Body of pancreas (tissue), 4 donors: Measurements from ENCODE around the gene PDE3A. TPM values are rescaled to one million over a fixed set of nuclear protein-coding genes. Genes with fewer than 3 reads are reported as not detected.

Experiments used
- ATAC-seq: fragments of 150-250 bp; one replicate; pipeline ENCODE4 v1.9.1; 2016
- DNase-seq, 4 donors: peaks; one replicate each; pipeline ENCODE4 v3.0.0-alpha.2; 2019
- H3K27ac ChIP-seq, 4 donors: fragments of 200-600 bp; sonication (generic); 1 replicate in 3 of 4; 2 replicates in 1 of 4; pipeline versions ENCODE4 v1.5.1 to v1.6.1; 2016 to 2019; ENCODE audit warnings: mild to moderate bottlenecking in 1 of 4, mixed read lengths in 1 of 4, moderate library complexity in 1 of 4
- H3K27me3 ChIP-seq, 2 donors: fragments of 200-600 bp; sonication (generic); one replicate each; pipeline ENCODE4 v1.6.0; 2016; ENCODE audit warnings: mild to moderate bottlenecking in 1 of 2
- H3K36me3 ChIP-seq, 2 donors: fragments of 200-600 bp; sonication (generic); replicated peaks in 1 of 2; 2 replicates each; pipeline ENCODE4 v1.5.1; 2016; ENCODE audit warnings: low read depth in 2 of 2; ENCODE audit not compliant: insufficient read depth in 1 of 2
- H3K4me1 ChIP-seq: fragments of 200-600 bp; sonication (generic); one replicate; pipeline ENCODE4 v1.6.0; 2016
- H3K4me3 ChIP-seq, 2 donors: fragments of 200-600 bp; sonication (generic); 1 replicate in 1 of 2; 2 replicates in 1 of 2; pipeline ENCODE4 v1.5.1; 2016 to 2019
- H3K9me3 ChIP-seq, 3 donors: fragments of 200-600 bp; sonication (generic); 1 replicate in 2 of 3; 2 replicates in 1 of 3; pipeline ENCODE4 v1.5.1; 2016
- POLR2A ChIP-seq, 3 donors: fragments of 450-650 bp; IDR thresholded peaks; one replicate each; pipeline ENCODE4 v1.6.1; 2016; ENCODE audit warnings: antibody characterized with exemption in 3 of 3, mild to moderate bottlenecking in 2 of 3
- WGBS, 2 donors: methylation state at CpG; one replicate each; pipeline ENCODE4 v1.1.5; 2017; 5-methylcytosine and 5-hydroxymethylcytosine counted together
- intact Hi-C: fragments of 100-400 bp; cut with DNase I; formaldehyde crosslinking; loops from one replicate; pipeline ENCODE4 v1.15.1; 2023
- total RNA-seq, 2 donors: library from RNA; depleted of rRNA; stranded (reverse); fragments of >200 nt; gene quantifications; one replicate each; pipeline ENCODE4 v1.1.0, GENCODE V29; 2016
- TF ChIP-seq, protein P1 (sequence below), 7 experiments: fragments of 450-650 bp in 4 of 7; fragments of 200-600 bp in 3 of 7; sonication (generic) in 3 of 7; IDR thresholded peaks; one replicate each; pipeline ENCODE4 v1.5.1; 2016 to 2019; ENCODE audit warnings: antibody characterized with exemption in 7 of 7

PDE3A gene
- total RNA-seq, 2 donors from 2014 or later, result 20.5 to 28.3 TPM

DNA sequence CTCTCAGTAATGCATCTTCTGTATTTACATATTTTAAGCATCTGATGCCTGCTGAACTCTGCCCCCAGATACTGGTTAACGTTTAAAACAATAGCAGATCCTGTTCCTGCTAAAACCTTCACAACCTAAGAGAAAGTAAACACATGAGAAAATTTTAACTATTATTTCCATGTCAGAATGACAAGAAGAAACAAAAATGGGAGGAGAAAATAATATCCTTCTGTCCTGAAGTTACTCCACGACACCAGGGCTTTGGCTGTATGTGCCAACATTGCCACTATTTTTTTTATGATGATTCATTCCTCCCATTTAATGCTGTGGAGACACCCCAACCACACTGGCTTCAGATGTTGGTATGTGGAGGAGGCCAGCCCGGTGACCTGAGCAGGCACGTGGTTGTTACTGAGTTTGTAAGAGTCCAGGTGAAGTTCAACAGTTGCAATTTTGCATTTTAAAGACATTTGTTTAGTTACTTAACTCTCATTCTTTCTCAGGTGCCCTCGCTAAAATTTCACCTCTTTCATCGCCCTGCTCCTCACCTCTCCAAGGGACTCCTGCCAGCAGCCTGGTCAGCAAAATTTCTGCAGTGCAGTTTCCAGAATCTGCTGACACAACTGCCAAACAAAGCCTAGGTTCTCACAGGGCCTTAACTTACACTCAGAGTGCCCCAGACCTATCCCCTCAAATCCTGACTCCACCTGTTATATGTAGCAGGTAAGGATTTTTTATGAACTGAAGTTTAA lies 261.2 kb downstream of the PDE3A start:
- H3K27ac ChIP-seq, result peak overlapping the region in 3 of 4 donors; percentile 40 to 43 (median 42)
- no peak for TF ChIP-seq POLR2A (IDR thresholded peaks at IDR 0.05)
- TF ChIP-seq, protein P1, sequence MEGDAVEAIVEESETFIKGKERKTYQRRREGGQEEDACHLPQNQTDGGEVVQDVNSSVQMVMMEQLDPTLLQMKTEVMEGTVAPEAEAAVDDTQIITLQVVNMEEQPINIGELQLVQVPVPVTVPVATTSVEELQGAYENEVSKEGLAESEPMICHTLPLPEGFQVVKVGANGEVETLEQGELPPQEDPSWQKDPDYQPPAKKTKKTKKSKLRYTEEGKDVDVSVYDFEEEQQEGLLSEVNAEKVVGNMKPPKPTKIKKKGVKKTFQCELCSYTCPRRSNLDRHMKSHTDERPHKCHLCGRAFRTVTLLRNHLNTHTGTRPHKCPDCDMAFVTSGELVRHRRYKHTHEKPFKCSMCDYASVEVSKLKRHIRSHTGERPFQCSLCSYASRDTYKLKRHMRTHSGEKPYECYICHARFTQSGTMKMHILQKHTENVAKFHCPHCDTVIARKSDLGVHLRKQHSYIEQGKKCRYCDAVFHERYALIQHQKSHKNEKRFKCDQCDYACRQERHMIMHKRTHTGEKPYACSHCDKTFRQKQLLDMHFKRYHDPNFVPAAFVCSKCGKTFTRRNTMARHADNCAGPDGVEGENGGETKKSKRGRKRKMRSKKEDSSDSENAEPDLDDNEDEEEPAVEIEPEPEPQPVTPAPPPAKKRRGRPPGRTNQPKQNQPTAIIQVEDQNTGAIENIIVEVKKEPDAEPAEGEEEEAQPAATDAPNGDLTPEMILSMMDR (IDR thresholded peaks at IDR 0.05), result no peak
- intact Hi-C loops, result no loop called here
- no peak overlapping the region for H3K4me3 ChIP-seq
- H3K4me1 ChIP-seq, result peaks cover 19% of the 10 kb centered on the region
- no peaks in the 10 kb centered on the region for H3K36me3 ChIP-seq
- H3K9me3 ChIP-seq, result no peaks in the 10 kb centered on the region
- peak; percentile 72 for ATAC-seq
- 29 to 30% methylated on average over 6 of the region's 6 CpGs for WGBS, 2 donors
- no peaks in the 10 kb centered on the region for H3K27me3 ChIP-seq
- DNase-seq, result peak in 3 of 4 donors; percentile 34 to 44 (median 43)

DNA sequence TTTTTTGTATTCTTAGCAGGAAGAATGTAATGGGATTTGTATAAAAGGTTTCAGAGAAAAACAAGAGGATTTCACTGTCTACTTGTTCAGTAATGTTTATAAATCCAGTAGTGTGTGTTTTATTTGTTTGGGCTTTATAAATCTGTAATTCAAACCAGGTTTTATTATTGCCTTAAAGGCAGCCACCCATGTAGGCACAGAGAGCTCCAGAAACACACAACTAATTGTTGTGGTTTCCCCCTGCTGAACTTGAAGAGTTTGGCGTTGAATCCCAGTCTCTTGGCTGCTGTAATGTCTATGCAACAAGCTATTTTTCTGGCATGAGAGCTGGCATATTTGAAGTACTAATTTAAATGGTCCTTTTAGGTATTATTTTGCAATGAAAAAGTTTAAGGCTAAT lies 263.4 kb downstream of the PDE3A start:
- Histone ChIP-seq H3K4me3 (no peak overlapping the region), H3K36me3 (no peaks in the 10 kb centered on the region), H3K4me1 (peaks cover 19% of the 10 kb centered on the region), H3K9me3 (no peaks in the 10 kb centered on the region), H3K27ac (no peak overlapping the region), H3K27me3 (no peaks in the 10 kb centered on the region)
- no peak for DNase-seq
- no peak for TF ChIP-seq POLR2A (IDR thresholded peaks at IDR 0.05)
- TF ChIP-seq, protein P1 (IDR thresholded peaks at IDR 0.05), result no peak
- no peak for ATAC-seq
- intact Hi-C loops, result no loop called here
- WGBS, 2 donors, result 74 to 78% methylated on average over 1 of the region's 1 CpG

DNA sequence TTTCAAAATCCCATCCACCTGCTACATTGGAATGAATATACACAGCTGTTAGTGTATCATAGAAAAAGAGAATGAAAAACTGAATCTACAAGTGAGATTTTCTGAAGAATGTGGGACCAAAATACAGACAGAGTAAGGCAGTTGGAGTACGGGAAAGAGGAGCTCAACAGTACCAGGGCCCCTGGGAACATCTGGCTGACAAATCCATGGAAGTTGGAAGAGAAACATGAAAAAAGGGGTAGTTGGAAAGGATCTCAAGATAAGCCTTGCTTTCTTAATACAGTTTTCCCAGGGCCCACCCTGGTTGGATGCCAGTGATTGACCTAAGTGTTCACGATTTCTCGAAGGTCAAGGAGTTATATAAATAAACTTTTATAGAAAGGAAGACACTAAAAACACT lies 272.8 kb downstream of the PDE3A start:
- H3K4me3 ChIP-seq, result no peak overlapping the region
- no peak for TF ChIP-seq POLR2A (IDR thresholded peaks at IDR 0.05)
- TF ChIP-seq, protein P1 (IDR thresholded peaks at IDR 0.05), result no peak
- H3K4me1 ChIP-seq, result no peaks in the 10 kb centered on the region
- DNase-seq (no peak), ATAC-seq (no peak)
- 68 to 72% methylated on average over 3 of the region's 3 CpGs for WGBS, 2 donors
- intact Hi-C loops, result no loop called here
- H3K9me3 ChIP-seq, result no peaks in the 10 kb centered on the region
- H3K36me3 ChIP-seq, result peaks cover 0 to 2% of the 10 kb centered on the region in 2 donors
- H3K27ac ChIP-seq, result no peak overlapping the region
- no peaks in the 10 kb centered on the region for H3K27me3 ChIP-seq

DNA sequence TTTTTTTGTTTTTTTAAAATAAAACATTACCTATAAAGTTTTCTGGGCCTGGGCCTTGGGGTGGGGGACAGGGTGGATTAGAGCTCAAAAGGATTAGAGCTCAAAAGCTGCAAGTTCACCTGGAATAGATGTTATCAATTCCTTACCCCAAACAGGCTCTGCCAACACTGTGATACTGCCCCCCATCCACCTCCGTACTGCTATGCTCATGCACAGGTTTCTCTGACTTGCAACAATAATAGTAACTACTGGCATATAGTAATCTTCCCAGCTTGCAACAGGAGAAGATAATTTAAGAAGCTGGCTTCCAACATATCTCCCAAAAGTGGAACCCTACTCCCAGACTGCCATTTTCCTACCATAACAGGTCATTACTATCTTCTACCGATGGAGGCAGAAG lies 275.5 kb downstream of the PDE3A start:
- Histone ChIP-seq H3K27ac (no peak overlapping the region), H3K4me1 (no peaks in the 10 kb centered on the region), H3K9me3 (no peaks in the 10 kb centered on the region), H3K27me3 (no peaks in the 10 kb centered on the region), H3K36me3 (peaks cover 0 to 2% of the 10 kb centered on the region in 2 donors), H3K4me3 (no peak overlapping the region)
- DNase-seq, result no peak
- TF ChIP-seq, protein P1 (IDR thresholded peaks at IDR 0.05), result no peak
- TF ChIP-seq POLR2A (IDR thresholded peaks at IDR 0.05), result no peak
- no peak for ATAC-seq
- intact Hi-C loops, result no loop called here
- 81 to 86% methylated on average over 2 of the region's 2 CpGs for WGBS, 2 donors
